Measurements from ENCODE around the gene NOLC1. TPM values are rescaled to one million over a fixed set of nuclear protein-coding genes. Genes with fewer than 3 reads are reported as not detected.

The NOLC1 gene
- total RNA-seq, 4 donors from 2014 or later, result 19.0 to 149 (median 34.2) TPM

GRCh38 chr10:102167861-102168260 is 15.7 kb downstream of the NOLC1 start:
- Histone ChIP-seq H3K4me1 (no peaks in the 10 kb centered on the region), H3K27me3 (no peaks in the 10 kb centered on the region), H3K9me3 (no peaks in the 10 kb centered on the region), H3K36me3 (peaks cover 0 to 14% (median 0%) of the 10 kb centered on the region in 3 donors), H3K27ac (no peak overlapping the region), H3K4me3 (no peak overlapping the region)
- TF ChIP-seq CTCF (IDR thresholded peaks at IDR 0.05) (no peak), POLR2A (IDR thresholded peaks at IDR 0.05) (no peak)
- no peak for DNase-seq

- H3K36me3 ChIP-seq, result no peaks in the 10 kb centered on the region
- H3K27me3 ChIP-seq, result no peaks in the 10 kb centered on the region
- TF ChIP-seq POLR2A (IDR thresholded peaks at IDR 0.05) (no peak), CTCF (IDR thresholded peaks at IDR 0.05) (no peak)
- H3K9me3 ChIP-seq, result no peaks in the 10 kb centered on the region
- no peak overlapping the region for H3K4me3 ChIP-seq
- H3K27ac ChIP-seq, result no peak overlapping the region
- H3K4me1 ChIP-seq, result no peaks in the 10 kb centered on the region
- no peak for DNase-seq
Measured at GRCh38 chr10:102170602-102171001, 18.4 kb downstream of the NOLC1 start.

GRCh38 chr10:102172288-102172687 is 20.1 kb downstream of the NOLC1 start:
- DNase-seq, result no peak
- no peak overlapping the region for H3K27ac ChIP-seq
- H3K9me3 ChIP-seq, result no peaks in the 10 kb centered on the region
- H3K4me1 ChIP-seq, result no peaks in the 10 kb centered on the region
- no peak overlapping the region for H3K4me3 ChIP-seq
- H3K36me3 ChIP-seq, result no peaks in the 10 kb centered on the region
- no peaks in the 10 kb centered on the region for H3K27me3 ChIP-seq
- TF ChIP-seq POLR2A (IDR thresholded peaks at IDR 0.05), result no peak
- TF ChIP-seq CTCF (IDR thresholded peaks at IDR 0.05), result no peak

- TF ChIP-seq CTCF (IDR thresholded peaks at IDR 0.05), result no peak
- no peak for TF ChIP-seq POLR2A (IDR thresholded peaks at IDR 0.05)
- H3K9me3 ChIP-seq, result no peaks in the 10 kb centered on the region
- no peaks in the 10 kb centered on the region for H3K27me3 ChIP-seq
- H3K4me3 ChIP-seq, result no peak overlapping the region
- no peak for DNase-seq
- H3K4me1 ChIP-seq, result no peaks in the 10 kb centered on the region
- no peaks in the 10 kb centered on the region for H3K36me3 ChIP-seq
- H3K27ac ChIP-seq, result no peak overlapping the region
Measured at GRCh38 chr10:102175415-102175814, 23.2 kb downstream of the NOLC1 start.

GRCh38 chr10:102184606-102185005 is 32.4 kb downstream of the NOLC1 start:
- Histone ChIP-seq H3K4me1 (peaks cover 0 to 11% (median 8%) of the 10 kb centered on the region in 4 donors), H3K9me3 (peaks cover 0 to 6% (median 0%) of the 10 kb centered on the region in 4 donors), H3K36me3 (no peaks in the 10 kb centered on the region), H3K4me3 (no peak overlapping the region), H3K27ac (no peak overlapping the region), H3K27me3 (no peaks in the 10 kb centered on the region)
- TF ChIP-seq POLR2A (IDR thresholded peaks at IDR 0.05), result no peak
- TF ChIP-seq CTCF (IDR thresholded peaks at IDR 0.05), result no peak
- DNase-seq, result no peak

- no peaks in the 10 kb centered on the region for H3K27me3 ChIP-seq
- no peak overlapping the region for H3K4me3 ChIP-seq
- TF ChIP-seq CTCF (IDR thresholded peaks at IDR 0.05), result no peak
- no peak for TF ChIP-seq POLR2A (IDR thresholded peaks at IDR 0.05)
- H3K4me1 ChIP-seq, result peaks cover 0 to 11% (median 8%) of the 10 kb centered on the region in 4 donors
- no peak for DNase-seq
- H3K36me3 ChIP-seq, result no peaks in the 10 kb centered on the region
- no peak overlapping the region for H3K27ac ChIP-seq
- H3K9me3 ChIP-seq, result peaks cover 0 to 6% (median 0%) of the 10 kb centered on the region in 4 donors
Measured at GRCh38 chr10:102185272-102185671, 33.1 kb downstream of the NOLC1 start.

Measured in Peyer's patch (tissue), 4 donors.